Pancreas (tissue), 10 donors: ENCODE measurements around the gene MAP3K8. TPM values are rescaled to one million over a fixed set of nuclear protein-coding genes. Genes with fewer than 3 reads are reported as not detected.

Source experiments
- ATAC-seq, 4 donors: fragments of 200-7000 bp; cut with Tn5 transposase; one replicate each; pipeline versions ENCODE4 v1.8.0 to v1.9.1; 2020; ENCODE audit warnings: mild to moderate bottlenecking in 4 of 4, moderate library complexity in 4 of 4
- DNase-seq, 6 donors: peaks; one replicate each; pipeline ENCODE4 v3.0.0-alpha.2; 2020
- FAIRE-seq: peaks from 2 replicates; lab custom pipeline; 2012; peaks lifted over from hg19 to GRCh38; lab: Jason Lieb, UNC
- H3K27ac ChIP-seq, 4 donors: fragments of 200-600 bp; sonication (generic); 1 replicate in 3 of 4; 2 replicates in 1 of 4; pipeline versions ENCODE4 v1.5.0 to v1.8.0; 2020
- H3K27me3 ChIP-seq, 4 donors: fragments of 200-600 bp; one replicate each; pipeline ENCODE4 v1.8.0; 2021
- H3K36me3 ChIP-seq, 3 donors: fragments of 200-600 bp; sonication (generic) in 1 of 3; one replicate each; pipeline versions ENCODE4 v1.5.0 to v1.8.0; 2020 to 2021
- H3K4me1 ChIP-seq, 3 donors: fragments of 200-600 bp; one replicate each; pipeline ENCODE4 v1.8.0; 2021
- H3K4me3 ChIP-seq, 4 donors: fragments of 200-600 bp; sonication (generic) in 2 of 4; one replicate each; pipeline versions ENCODE4 v1.5.0 to v1.8.0; 2020 to 2021
- H3K9me3 ChIP-seq, 4 donors: fragments of 200-600 bp; one replicate each; pipeline ENCODE4 v1.8.0; 2021
- CTCF ChIP-seq, 4 donors: fragments of 200-600 bp; sonication (generic) in 3 of 4; IDR thresholded peaks; one replicate each; pipeline versions ENCODE4 v1.5.0 to v1.8.0; 2021; ENCODE audit warnings: antibody characterized with exemption in 4 of 4
- WGBS, 2 donors: extraction: QIAGEN DNeasy Blood & Tissue Kit; methylation state at CpG; one replicate each; pipeline ENCODE4 v1.1.7; 2013; 5-methylcytosine and 5-hydroxymethylcytosine counted together
- intact Hi-C, 3 donors: fragments of 100-400 bp; cut with DNase I; formaldehyde crosslinking; loops; one replicate each; pipeline versions ENCODE4 v1.11.1 to v1.14.2; 2022
- polyA plus RNA-seq, 2 donors: library from polyadenylated mRNA; stranded (reverse); fragments of 200-250 nt; gene quantifications; one replicate each; pipeline ENCODE4 v1.2.3, GENCODE V29; 2013
- total RNA-seq, 6 donors: library from RNA; stranded (reverse); fragmentation: NEBNext Ultra II Directional in 4 of 6; extraction: Animal tissue kit (Norgen Biotek cat#: 25700) in 4 of 6; gene quantifications; one replicate each; pipeline versions ENCODE4 v1.2.1 to v1.2.4, GENCODE V29; 2021 to 2023
- donor health status: healthy with polysubstance abuse.
- donor health status: DM: no; HTN: no; CAD: no; lungs with moderate emphysema.
- donor health status: DM: no; HTN: no; CAD: no.
- donor health status: control.
- donor health status: control.
- donor health status: Bipolar disorder and iron deficiency.
- donor health status: DM: yes; HTN: yes; CAD: no.
- donor health status: DM: no; HTN: no; CAD: no.
- donor health status: DM: no; HTN: no; CAD: no.
- donor health status: DM: yes; HTN: yes; CAD: no.

The MAP3K8 gene
- total and polyA plus RNA-seq, 8 donors = 2.8 to 13.0 (median 5.3) TPM

GRCh38 chr10:30442019-30442606 lies 8.1 kb downstream of the MAP3K8 start:
- intact Hi-C loops = no loop called here
- Histone ChIP-seq H3K27me3 (no peaks in the 10 kb centered on the region), H3K9me3 (no peaks in the 10 kb centered on the region), H3K4me3 (no peak overlapping the region), H3K4me1 (peaks cover 0 to 10% (median 3%) of the 10 kb centered on the region in 3 donors), H3K27ac (no peak overlapping the region), H3K36me3 (no peaks in the 10 kb centered on the region)
- ATAC-seq (no peak), FAIRE-seq (no peak), DNase-seq (no peak)
- TF ChIP-seq CTCF (IDR thresholded peaks at IDR 0.05) = no peak
- WGBS, 2 donors = 70 to 84% methylated on average over 4 of the region's 4 CpGs

DNA sequence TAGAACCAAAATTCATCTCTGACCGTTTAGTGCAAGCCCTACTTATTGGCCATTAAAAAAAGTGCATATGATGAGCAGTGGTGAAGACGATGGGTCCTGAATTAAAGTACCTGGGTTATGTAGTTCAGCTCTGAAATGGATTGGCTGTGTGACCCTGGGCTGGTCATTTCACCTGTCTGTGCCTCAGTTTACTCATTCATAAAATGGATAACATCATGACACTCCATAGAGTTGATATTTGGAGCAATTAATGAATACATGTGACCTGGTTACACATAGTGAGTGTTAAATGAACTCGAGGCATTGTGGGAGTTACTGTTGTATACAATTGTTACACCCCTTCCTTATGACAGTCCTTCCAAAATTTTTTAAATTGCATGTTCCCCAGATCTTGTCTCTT lies 9.1 kb downstream of the MAP3K8 start:
- Histone ChIP-seq H3K4me1 (peaks cover 0 to 10% (median 3%) of the 10 kb centered on the region in 3 donors), H3K36me3 (peaks cover 0 to 4% (median 0%) of the 10 kb centered on the region in 3 donors), H3K27me3 (no peaks in the 10 kb centered on the region), H3K27ac (no peak overlapping the region), H3K9me3 (no peaks in the 10 kb centered on the region), H3K4me3 (no peak overlapping the region)
- intact Hi-C loops = no loop called here
- FAIRE-seq (no peak), ATAC-seq (no peak), DNase-seq (no peak)
- no peak for TF ChIP-seq CTCF (IDR thresholded peaks at IDR 0.05)
- WGBS, 2 donors = 84 to 90% methylated on average over 3 of the region's 3 CpGs

GRCh38 chr10:30445711-30446110 lies 11.7 kb downstream of the MAP3K8 start:
- Histone ChIP-seq H3K4me3 (no peak overlapping the region), H3K36me3 (peaks cover 0 to 17% (median 0%) of the 10 kb centered on the region in 3 donors), H3K27ac (no peak overlapping the region), H3K27me3 (no peaks in the 10 kb centered on the region), H3K4me1 (peaks cover 0 to under 1% (median 0%) of the 10 kb centered on the region in 3 donors), H3K9me3 (no peaks in the 10 kb centered on the region)
- ATAC-seq (peak in 2 of 4 donors; percentile 17 to 59), DNase-seq (no peak), FAIRE-seq (no peak)
- 44 to 72% methylated on average over 2 of the region's 2 CpGs for WGBS, 2 donors
- TF ChIP-seq CTCF (IDR thresholded peaks at IDR 0.05) = no peak
- intact Hi-C loops = no loop called here

DNA sequence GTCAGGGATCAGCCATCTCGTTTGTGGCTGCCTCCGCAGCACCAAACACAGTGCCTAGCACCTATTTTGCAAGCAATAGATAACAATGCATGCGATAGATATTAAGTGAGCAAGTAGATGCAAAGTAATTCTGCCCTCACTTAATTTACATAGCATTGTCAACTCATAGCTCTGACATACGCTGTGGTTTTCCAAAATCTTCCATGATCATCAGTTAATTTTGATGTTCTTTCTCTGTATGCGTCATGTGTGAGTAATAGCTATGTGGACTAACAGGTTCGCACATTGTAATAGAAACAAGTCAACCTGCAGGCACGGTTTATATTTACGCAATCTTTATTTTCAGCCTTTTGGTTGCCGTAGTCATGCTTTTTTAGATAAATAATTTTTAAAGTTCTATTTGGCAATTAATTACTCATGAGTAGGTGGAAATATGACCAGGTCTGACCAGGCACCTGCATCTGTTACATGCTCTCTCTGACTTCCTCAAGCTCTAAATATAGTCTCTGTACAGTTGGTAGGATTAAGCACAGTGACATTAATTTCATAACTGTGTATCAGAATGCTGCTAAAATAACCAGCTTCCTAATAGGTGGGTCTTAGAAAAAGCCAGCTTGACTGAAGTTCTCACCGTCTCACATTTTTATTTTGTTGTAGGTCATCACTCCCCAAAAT lies 13.3 kb downstream of the MAP3K8 start:
- Histone ChIP-seq H3K9me3 (no peaks in the 10 kb centered on the region), H3K4me3 (no peak overlapping the region), H3K4me1 (no peaks in the 10 kb centered on the region), H3K36me3 (peaks cover 0 to 28% (median 0%) of the 10 kb centered on the region in 3 donors), H3K27ac (no peak overlapping the region), H3K27me3 (no peaks in the 10 kb centered on the region)
- ATAC-seq = peak in 1 of 4 donors; percentile 34
- no peak for DNase-seq
- intact Hi-C loops = no loop called here
- no peak for TF ChIP-seq CTCF (IDR thresholded peaks at IDR 0.05)
- whole genome bisulfite sequencing, 2 donors = 85 to 87% methylated on average over 10 of the region's 10 CpGs
- FAIRE-seq = no peak

DNA sequence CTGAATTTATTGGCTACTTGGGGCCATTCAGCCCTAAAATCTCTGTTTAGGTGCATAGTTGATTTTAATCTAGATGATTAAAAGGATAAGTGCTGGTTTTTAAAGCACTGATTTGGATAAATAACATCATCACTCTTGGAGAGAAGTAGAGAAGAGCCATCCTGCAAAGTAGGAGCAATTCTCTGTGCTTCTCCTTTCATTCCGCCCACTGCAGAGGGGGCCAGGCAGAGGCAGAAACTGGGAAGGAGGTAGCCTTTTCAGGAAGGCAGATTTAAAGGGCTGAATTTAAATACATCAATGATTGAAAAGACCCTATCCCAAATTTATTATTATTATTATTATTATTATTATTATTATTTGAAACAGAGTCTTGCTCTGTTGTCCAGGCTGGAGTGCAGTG lies 14.1 kb downstream of the MAP3K8 start:
- H3K36me3 ChIP-seq = peaks cover 0 to 28% (median 0%) of the 10 kb centered on the region in 3 donors
- FAIRE-seq (no peak), DNase-seq (no peak), ATAC-seq (no peak)
- no peak overlapping the region for H3K27ac ChIP-seq
- intact Hi-C loops = no loop called here
- H3K4me3 ChIP-seq = no peak overlapping the region
- H3K4me1 ChIP-seq = no peaks in the 10 kb centered on the region
- no peaks in the 10 kb centered on the region for H3K9me3 ChIP-seq
- WGBS, 2 donors = 97 to 100% methylated on average over 1 of the region's 1 CpG
- no peak for TF ChIP-seq CTCF (IDR thresholded peaks at IDR 0.05)
- H3K27me3 ChIP-seq = no peaks in the 10 kb centered on the region
